Measurements from ENCODE around the gene TDRD12. TPM values are rescaled to one million over a fixed set of nuclear protein-coding genes. Genes with fewer than 3 reads are reported as not detected.
"Not testable (repeated sequence)": the region's sequence is repeated elsewhere in the genome, so short reads cannot be mapped to it uniquely, and the experiment has no call there.

The TDRD12 gene
- total and polyA plus RNA-seq, 2 experiments from 2014 or later: 0.68 to 2.8 TPM

DNA sequence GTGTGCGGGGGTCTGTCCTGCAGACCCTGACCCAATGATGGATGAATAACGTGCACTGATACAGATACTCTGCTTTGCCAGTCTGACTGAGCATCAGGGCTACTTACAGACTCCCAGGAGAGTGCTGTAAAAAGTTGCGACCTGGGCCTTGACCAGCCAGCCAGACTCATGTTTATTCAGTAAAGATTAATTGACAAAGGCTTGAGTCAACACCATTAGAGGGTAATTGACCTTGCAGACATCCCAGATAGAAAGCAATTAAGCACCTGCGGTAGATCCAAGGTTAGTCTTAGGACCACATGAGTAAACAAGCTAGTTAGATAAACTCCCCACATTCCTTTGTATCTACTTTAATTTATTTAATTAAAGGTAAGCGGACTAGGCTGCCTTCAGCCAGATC is 17.6 kb upstream of the TDRD12 start:
- Mint-ChIP-seq H3K9me3 (peaks cover 26% of the 10 kb centered on the region), H3K27ac (no peak overlapping the region), H3K36me3 (ENCODE audit: low read depth) (peaks cover 41% of the 10 kb centered on the region), H3K27me3 (ENCODE audit: insufficient read depth, low read depth, poor library complexity) (peaks cover 17% of the 10 kb centered on the region), H3K4me1 (peaks cover 17% of the 10 kb centered on the region), H3K4me3 (no peak overlapping the region)
- no peak overlapping the region for H3K4me2 ChIP-seq
- TF ChIP-seq, protein P1, sequence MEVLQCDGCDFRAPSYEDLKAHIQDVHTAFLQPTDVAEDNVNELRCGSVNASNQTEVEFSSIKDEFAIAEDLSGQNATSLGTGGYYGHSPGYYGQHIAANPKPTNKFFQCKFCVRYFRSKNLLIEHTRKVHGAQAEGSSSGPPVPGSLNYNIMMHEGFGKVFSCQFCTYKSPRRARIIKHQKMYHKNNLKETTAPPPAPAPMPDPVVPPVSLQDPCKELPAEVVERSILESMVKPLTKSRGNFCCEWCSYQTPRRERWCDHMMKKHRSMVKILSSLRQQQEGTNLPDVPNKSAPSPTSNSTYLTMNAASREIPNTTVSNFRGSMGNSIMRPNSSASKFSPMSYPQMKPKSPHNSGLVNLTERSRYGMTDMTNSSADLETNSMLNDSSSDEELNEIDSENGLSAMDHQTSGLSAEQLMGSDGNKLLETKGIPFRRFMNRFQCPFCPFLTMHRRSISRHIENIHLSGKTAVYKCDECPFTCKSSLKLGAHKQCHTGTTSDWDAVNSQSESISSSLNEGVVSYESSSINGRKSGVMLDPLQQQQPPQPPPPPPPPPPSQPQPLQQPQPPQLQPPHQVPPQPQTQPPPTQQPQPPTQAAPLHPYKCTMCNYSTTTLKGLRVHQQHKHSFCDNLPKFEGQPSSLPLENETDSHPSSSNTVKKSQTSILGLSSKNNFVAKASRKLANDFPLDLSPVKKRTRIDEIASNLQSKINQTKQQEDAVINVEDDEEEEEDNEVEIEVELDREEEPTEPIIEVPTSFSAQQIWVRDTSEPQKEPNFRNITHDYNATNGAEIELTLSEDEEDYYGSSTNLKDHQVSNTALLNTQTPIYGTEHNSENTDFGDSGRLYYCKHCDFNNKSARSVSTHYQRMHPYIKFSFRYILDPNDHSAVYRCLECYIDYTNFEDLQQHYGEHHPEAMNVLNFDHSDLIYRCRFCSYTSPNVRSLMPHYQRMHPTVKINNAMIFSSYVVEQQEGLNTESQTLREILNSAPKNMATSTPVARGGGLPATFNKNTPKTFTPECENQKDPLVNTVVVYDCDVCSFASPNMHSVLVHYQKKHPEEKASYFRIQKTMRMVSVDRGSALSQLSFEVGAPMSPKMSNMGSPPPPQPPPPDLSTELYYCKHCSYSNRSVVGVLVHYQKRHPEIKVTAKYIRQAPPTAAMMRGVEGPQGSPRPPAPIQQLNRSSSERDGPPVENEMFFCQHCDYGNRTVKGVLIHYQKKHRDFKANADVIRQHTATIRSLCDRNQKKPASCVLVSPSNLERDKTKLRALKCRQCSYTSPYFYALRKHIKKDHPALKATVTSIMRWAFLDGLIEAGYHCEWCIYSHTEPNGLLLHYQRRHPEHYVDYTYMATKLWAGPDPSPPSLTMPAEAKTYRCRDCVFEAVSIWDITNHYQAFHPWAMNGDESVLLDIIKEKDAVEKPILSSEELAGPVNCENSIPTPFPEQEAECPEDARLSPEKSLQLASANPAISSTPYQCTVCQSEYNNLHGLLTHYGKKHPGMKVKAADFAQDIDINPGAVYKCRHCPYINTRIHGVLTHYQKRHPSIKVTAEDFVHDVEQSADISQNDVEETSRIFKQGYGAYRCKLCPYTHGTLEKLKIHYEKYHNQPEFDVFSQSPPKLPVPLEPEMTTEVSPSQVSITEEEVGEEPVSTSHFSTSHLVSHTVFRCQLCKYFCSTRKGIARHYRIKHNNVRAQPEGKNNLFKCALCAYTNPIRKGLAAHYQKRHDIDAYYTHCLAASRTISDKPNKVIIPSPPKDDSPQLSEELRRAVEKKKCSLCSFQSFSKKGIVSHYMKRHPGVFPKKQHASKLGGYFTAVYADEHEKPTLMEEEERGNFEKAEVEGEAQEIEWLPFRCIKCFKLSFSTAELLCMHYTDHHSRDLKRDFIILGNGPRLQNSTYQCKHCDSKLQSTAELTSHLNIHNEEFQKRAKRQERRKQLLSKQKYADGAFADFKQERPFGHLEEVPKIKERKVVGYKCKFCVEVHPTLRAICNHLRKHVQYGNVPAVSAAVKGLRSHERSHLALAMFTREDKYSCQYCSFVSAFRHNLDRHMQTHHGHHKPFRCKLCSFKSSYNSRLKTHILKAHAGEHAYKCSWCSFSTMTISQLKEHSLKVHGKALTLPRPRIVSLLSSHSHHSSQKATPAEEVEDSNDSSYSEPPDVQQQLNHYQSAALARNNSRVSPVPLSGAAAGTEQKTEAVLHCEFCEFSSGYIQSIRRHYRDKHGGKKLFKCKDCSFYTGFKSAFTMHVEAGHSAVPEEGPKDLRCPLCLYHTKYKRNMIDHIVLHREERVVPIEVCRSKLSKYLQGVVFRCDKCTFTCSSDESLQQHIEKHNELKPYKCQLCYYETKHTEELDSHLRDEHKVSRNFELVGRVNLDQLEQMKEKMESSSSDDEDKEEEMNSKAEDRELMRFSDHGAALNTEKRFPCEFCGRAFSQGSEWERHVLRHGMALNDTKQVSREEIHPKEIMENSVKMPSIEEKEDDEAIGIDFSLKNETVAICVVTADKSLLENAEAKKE (CRISPR knock-in tag; IDR thresholded peaks at IDR 0.05): no peak
- TF ChIP-seq POLR2AphosphoS5 (IDR thresholded peaks at IDR 0.05; ENCODE audit: low read depth) (no peak), NANOG (IDR thresholded peaks at IDR 0.05; ENCODE audit: borderline replicate concordance) (peak; percentile 39; the same call in 1 of the 2 replicates), EZH2 (IDR thresholded peaks at IDR 0.05; ENCODE audit: low read depth, unreplicated experiment) (no peak), ZNF114 (CRISPR knock-in tag; IDR thresholded peaks at IDR 0.05) (no peak), CREB1 (CRISPR knock-in tag; IDR thresholded peaks at IDR 0.05; ENCODE audit: low read depth) (no peak), ZNF331 (CRISPR knock-in tag; IDR thresholded peaks at IDR 0.05; ENCODE audit: low read depth) (no peak)
- TF ChIP-seq, protein P2, sequence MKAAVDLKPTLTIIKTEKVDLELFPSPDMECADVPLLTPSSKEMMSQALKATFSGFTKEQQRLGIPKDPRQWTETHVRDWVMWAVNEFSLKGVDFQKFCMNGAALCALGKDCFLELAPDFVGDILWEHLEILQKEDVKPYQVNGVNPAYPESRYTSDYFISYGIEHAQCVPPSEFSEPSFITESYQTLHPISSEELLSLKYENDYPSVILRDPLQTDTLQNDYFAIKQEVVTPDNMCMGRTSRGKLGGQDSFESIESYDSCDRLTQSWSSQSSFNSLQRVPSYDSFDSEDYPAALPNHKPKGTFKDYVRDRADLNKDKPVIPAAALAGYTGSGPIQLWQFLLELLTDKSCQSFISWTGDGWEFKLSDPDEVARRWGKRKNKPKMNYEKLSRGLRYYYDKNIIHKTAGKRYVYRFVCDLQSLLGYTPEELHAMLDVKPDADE (IDR thresholded peaks at IDR 0.05): no peak
- H3K9me2 ChIP-seq (ENCODE audit: insufficient read depth): no peaks in the 10 kb centered on the region
- peak; percentile 30 for DNase-seq (ENCODE audit: low spot score)
- peaks cover 5% of the 10 kb centered on the region for H4K20me1 ChIP-seq (replicated peaks; ENCODE audit: insufficient read depth)
- no peak overlapping the region for H2AFZ ChIP-seq
- H3K36me3 ChIP-seq (ENCODE audit: insufficient read depth): 0 out of 2 replicates have a peak, but pooled peaks cover 7% of the 10 kb centered on the region
- no peak for ATAC-seq
- peaks cover 19% of the 10 kb centered on the region for H3K4me1 ChIP-seq (ENCODE audit: insufficient read depth)
- H3K79me2 ChIP-seq (replicated peaks; ENCODE audit: insufficient read depth): no peaks in the 10 kb centered on the region
- no peak overlapping the region for H3K4me3 ChIP-seq
- H3K27me3 ChIP-seq (ENCODE audit: insufficient read depth): peaks cover 23% of the 10 kb centered on the region
- H3F3A ChIP-seq (replicated peaks; ENCODE audit: low read depth): no peaks in the 10 kb centered on the region
- no peak overlapping the region for H3K27ac ChIP-seq (ENCODE audit: low read depth)

DNA sequence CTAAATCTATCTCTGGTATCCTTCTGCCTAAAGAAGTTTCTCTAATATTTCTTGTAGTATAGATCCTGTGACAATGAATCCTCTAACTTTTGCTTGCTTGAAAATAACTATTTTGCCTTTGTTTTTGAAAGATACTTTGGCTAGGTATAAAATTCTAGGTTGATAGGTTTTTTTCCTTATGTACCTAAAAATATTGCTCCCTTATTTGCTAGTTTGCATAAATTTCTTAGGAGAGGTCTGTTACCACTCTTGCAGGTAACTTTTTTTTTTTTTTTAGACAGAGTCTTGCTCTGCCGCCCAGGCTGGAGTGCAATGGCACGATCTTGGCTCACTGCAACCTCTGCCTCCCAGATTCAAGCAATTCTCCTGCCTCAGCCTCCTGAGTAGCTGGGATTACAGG is 15.6 kb upstream of the TDRD12 start:
- H3K36me3 Mint-ChIP-seq (ENCODE audit: low read depth): peaks cover 34% of the 10 kb centered on the region
- not testable (repeated sequence) for H3K4me1 Mint-ChIP-seq; H4K20me1 ChIP-seq (replicated peaks; ENCODE audit: insufficient read depth); H2AFZ ChIP-seq; H3K79me2 ChIP-seq (replicated peaks; ENCODE audit: insufficient read depth); H3K27ac Mint-ChIP-seq; ATAC-seq; H3K4me3 ChIP-seq; H3K9me2 ChIP-seq (ENCODE audit: insufficient read depth); H3K4me3 Mint-ChIP-seq; H3K36me3 ChIP-seq (ENCODE audit: insufficient read depth); H3K4me1 ChIP-seq (ENCODE audit: insufficient read depth); DNase-seq (ENCODE audit: low spot score); H3K27ac ChIP-seq (ENCODE audit: low read depth); H3K4me2 ChIP-seq; H3F3A ChIP-seq (replicated peaks; ENCODE audit: low read depth)
- H3K9me3 Mint-ChIP-seq: peaks cover 26% of the 10 kb centered on the region
- peaks cover 23% of the 10 kb centered on the region for H3K27me3 ChIP-seq (ENCODE audit: insufficient read depth)
- peaks cover 20% of the 10 kb centered on the region for H3K27me3 Mint-ChIP-seq (ENCODE audit: insufficient read depth, low read depth, poor library complexity)
